GM23338 (cell line): ENCODE data around the gene ABAT. TPM values are rescaled to one million over a fixed set of nuclear protein-coding genes. Genes with fewer than 3 reads are reported as not detected.
A peak's percentile ranks its signal among the peaks of the same experiment; 100 is the strongest.

Experiments
- ATAC-seq: fragments of 200-7000 bp; cut with Tn5 transposase; 3 replicates; pipeline ENCODE4 v1.9.1; 2020
- DNase-seq: peaks from one replicate; pipeline ENCODE4 v3.0.0-alpha.2; 2015; ENCODE audit warnings: low spot score
- H2AFZ ChIP-seq: fragments of 200-600 bp; sonication (generic); 2 replicates; pipeline ENCODE4 v1.8.0; 2016; ENCODE audit warnings: antibody characterized with exemption, mild to moderate bottlenecking, moderate library complexity
- H3F3A ChIP-seq: fragments of 200-600 bp; sonication (generic); replicated peaks from 2 replicates; pipeline ENCODE4 v1.8.0; 2017; ENCODE audit warnings: antibody characterized with exemption, mixed run types, low read depth
- H3K27ac ChIP-seq: fragments of 200-600 bp; sonication (generic); 2 replicates; pipeline ENCODE4 v1.6.1; 2016; ENCODE audit warnings: low read depth
- H3K27me3 ChIP-seq: fragments of 200-600 bp; sonication (generic); 2 replicates; pipeline ENCODE4 v1.8.0; 2016; ENCODE audit warnings: mild to moderate bottlenecking, mixed run types, moderate library complexity; ENCODE audit not compliant: insufficient read depth
- H3K36me3 ChIP-seq: fragments of 200-600 bp; sonication (generic); 2 replicates; pipeline ENCODE4 v1.8.0; 2016; ENCODE audit warnings: mild to moderate bottlenecking; ENCODE audit not compliant: insufficient read depth
- H3K4me1 ChIP-seq: fragments of 200-600 bp; sonication (generic); 2 replicates; pipeline ENCODE4 v1.8.0; 2016; ENCODE audit warnings: mild to moderate bottlenecking, moderate library complexity; ENCODE audit not compliant: insufficient read depth
- H3K4me2 ChIP-seq: fragments of 200-600 bp; sonication (generic); 2 replicates; pipeline ENCODE4 v1.7.1; 2017; ENCODE audit warnings: mixed run types
- H3K4me3 ChIP-seq: fragments of 200-600 bp; sonication (generic); 2 replicates; pipeline ENCODE4 v1.6.1; 2016; ENCODE audit warnings: mixed run types
- H3K79me2 ChIP-seq: fragments of 200-600 bp; sonication (generic); replicated peaks from 2 replicates; pipeline ENCODE4 v1.8.0; 2017; ENCODE audit warnings: mild to moderate bottlenecking; ENCODE audit not compliant: insufficient read depth
- H3K9me2 ChIP-seq: fragments of 200-600 bp; sonication (generic); 2 replicates; pipeline ENCODE4 v1.8.0; 2017; ENCODE audit not compliant: insufficient read depth
- H4K20me1 ChIP-seq: fragments of 200-600 bp; sonication (generic); replicated peaks from 2 replicates; pipeline ENCODE4 v1.8.0; 2017; ENCODE audit warnings: mild to moderate bottlenecking; ENCODE audit not compliant: insufficient read depth
- H3K27ac Mint-ChIP-seq: 2 replicates; pipeline ENCODE4 v1.8.0; 2020; ENCODE audit warnings: inconsistent platforms, mild to moderate bottlenecking, moderate library complexity, mixed read lengths
- H3K27me3 Mint-ChIP-seq: 3 replicates; pipeline ENCODE4 v1.8.0; 2022; ENCODE audit warnings: low read depth, mild to moderate bottlenecking, moderate library complexity, mixed read lengths, inconsistent platforms; ENCODE audit not compliant: insufficient read depth, poor library complexity
- H3K36me3 Mint-ChIP-seq: 3 replicates; pipeline ENCODE4 v1.8.0; 2021; ENCODE audit warnings: low read depth, mild to moderate bottlenecking, inconsistent platforms, moderate library complexity, mixed read lengths
- H3K4me1 Mint-ChIP-seq: 3 replicates; pipeline ENCODE4 v1.8.0; 2020; ENCODE audit warnings: mild to moderate bottlenecking, inconsistent platforms, mixed read lengths
- H3K4me3 Mint-ChIP-seq: 3 replicates; pipeline ENCODE4 v1.8.0; 2021; ENCODE audit warnings: moderate library complexity, mild to moderate bottlenecking, inconsistent platforms, mixed read lengths
- H3K9me3 Mint-ChIP-seq: 3 replicates; pipeline ENCODE4 v1.8.0; 2020; ENCODE audit warnings: moderate library complexity, mild to moderate bottlenecking, inconsistent platforms, mixed read lengths
- CREB1 ChIP-seq: fragments of 250-450 bp; sonication (Bioruptor Pico); IDR thresholded peaks from 2 replicates; pipeline ENCODE4 v1.5.0; 2020; ENCODE audit warnings: low read depth, mild to moderate bottlenecking, moderate library complexity
- EZH2 ChIP-seq: fragments of 200-600 bp; sonication (generic); IDR thresholded peaks from one replicate; pipeline ENCODE4 v1.8.0; 2017; ENCODE audit warnings: antibody characterized with exemption, mild to moderate bottlenecking, low read depth; ENCODE audit not compliant: unreplicated experiment
- EZH2phosphoT487 ChIP-seq: fragments of 200-600 bp; sonication (generic); IDR thresholded peaks from one replicate; pipeline ENCODE4 v1.8.1; 2018; ENCODE audit warnings: antibody characterized with exemption; ENCODE audit not compliant: unreplicated experiment
- JUNB ChIP-seq: IDR thresholded peaks from one replicate; pipeline ENCODE4 v1.6.1; 2016; ENCODE audit warnings: antibody characterized with exemption; ENCODE audit not compliant: unreplicated experiment
- ZNF114 ChIP-seq: fragments of 250-450 bp; sonication (Bioruptor Pico); IDR thresholded peaks from 2 replicates; pipeline ENCODE4 v1.5.0; 2020; ENCODE audit warnings: mild to moderate bottlenecking, moderate library complexity
- polyA plus RNA-seq: library from polyadenylated mRNA; unstranded; fragments of >200 nt; fragmentation: Nextera tagmentation; extraction: Ambion mirVana; gene quantifications from 2 replicates; pipeline ENCODE4 v1.2.1, GENCODE V29; 2016
- total RNA-seq: library from RNA; depleted of rRNA; stranded (reverse); fragments of >200 nt; shearing (Covaris generic); gene quantifications from 2 replicates; pipeline ENCODE4 v1.2.3, GENCODE V29; 2014
- TF ChIP-seq, protein P1 (sequence below): fragments of 250-450 bp; sonication (Bioruptor Pico); IDR thresholded peaks from 2 replicates; pipeline ENCODE4 v1.5.0; 2020; ENCODE audit warnings: mild to moderate bottlenecking, moderate library complexity
- TF ChIP-seq, protein P2 (sequence below): IDR thresholded peaks from 2 replicates; pipeline ENCODE4 v1.6.1; 2016; ENCODE audit warnings: antibody characterized with exemption
- TF ChIP-seq, protein P3 (sequence below), 2 experiments: fragments of 200-600 bp in 1 of 2; sonication (generic) in 1 of 2; conservative IDR thresholded peaks; 2 replicates each; pipeline versions ENCODE4 v1.5.1 to v1.6.1; 2016 to 2017; ENCODE audit warnings: antibody characterized with exemption in 2 of 2, low read depth in 2 of 2, mild to moderate bottlenecking in 2 of 2, moderate library complexity in 1 of 2

ABAT gene
- total and polyA plus RNA-seq, 2 experiments from 2014 or later: 4.4 to 8.8 TPM

DNA sequence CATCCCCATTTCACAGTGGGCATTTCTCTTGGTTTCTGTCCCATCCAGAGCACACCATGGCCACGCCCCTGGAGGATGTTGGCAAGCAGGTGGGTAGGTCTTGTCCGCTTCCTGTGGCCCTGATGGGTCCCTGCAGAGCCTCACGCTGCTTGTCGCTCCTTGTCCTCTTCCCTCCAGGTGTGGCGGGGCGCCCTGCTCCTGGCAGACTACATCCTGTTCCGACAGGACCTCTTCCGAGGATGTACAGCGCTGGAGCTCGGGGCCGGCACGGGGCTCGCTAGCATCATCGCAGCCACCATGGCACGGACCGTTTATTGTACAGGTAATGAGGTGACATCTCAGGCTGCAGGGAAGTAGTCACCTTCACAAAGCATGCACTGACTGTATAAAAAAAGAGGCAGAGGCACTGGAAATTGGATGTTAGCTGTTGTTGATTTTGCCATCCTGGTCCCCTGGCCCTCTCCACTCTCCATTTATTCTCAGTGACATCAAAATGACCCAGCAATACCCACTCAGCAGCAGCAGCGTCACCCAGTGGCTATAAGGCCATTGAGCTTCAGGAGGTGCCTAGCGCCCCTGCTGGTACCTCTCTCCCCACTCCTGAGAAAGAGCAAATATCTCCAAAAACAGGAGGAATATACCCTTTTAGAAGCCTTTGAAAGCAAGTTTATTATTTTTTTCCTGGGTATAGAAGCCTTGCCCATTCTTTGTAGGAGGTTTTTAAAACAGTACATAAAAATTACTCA, 39.3 kb upstream of the ABAT start:
- H3K27me3 ChIP-seq: no peaks in the 10 kb centered on the region
- peaks cover 2% of the 10 kb centered on the region for H3K27me3 Mint-ChIP-seq
- H3K36me3 Mint-ChIP-seq: peaks cover 81% of the 10 kb centered on the region
- no peaks in the 10 kb centered on the region for H3K9me2 ChIP-seq
- no peak overlapping the region for H3K4me3 Mint-ChIP-seq
- H4K20me1 ChIP-seq: peaks cover 34% of the 10 kb centered on the region
- H3K36me3 ChIP-seq: peaks cover 31% of the 10 kb centered on the region
- H3K4me1 Mint-ChIP-seq: peaks cover 2% of the 10 kb centered on the region; the same call in 1 of the 3 replicates
- no peak overlapping the region for H3K4me2 ChIP-seq
- H3F3A ChIP-seq: 0 out of 2 replicates have a peak, but pooled peaks cover 4% of the 10 kb centered on the region
- TF ChIP-seq, protein P1, sequence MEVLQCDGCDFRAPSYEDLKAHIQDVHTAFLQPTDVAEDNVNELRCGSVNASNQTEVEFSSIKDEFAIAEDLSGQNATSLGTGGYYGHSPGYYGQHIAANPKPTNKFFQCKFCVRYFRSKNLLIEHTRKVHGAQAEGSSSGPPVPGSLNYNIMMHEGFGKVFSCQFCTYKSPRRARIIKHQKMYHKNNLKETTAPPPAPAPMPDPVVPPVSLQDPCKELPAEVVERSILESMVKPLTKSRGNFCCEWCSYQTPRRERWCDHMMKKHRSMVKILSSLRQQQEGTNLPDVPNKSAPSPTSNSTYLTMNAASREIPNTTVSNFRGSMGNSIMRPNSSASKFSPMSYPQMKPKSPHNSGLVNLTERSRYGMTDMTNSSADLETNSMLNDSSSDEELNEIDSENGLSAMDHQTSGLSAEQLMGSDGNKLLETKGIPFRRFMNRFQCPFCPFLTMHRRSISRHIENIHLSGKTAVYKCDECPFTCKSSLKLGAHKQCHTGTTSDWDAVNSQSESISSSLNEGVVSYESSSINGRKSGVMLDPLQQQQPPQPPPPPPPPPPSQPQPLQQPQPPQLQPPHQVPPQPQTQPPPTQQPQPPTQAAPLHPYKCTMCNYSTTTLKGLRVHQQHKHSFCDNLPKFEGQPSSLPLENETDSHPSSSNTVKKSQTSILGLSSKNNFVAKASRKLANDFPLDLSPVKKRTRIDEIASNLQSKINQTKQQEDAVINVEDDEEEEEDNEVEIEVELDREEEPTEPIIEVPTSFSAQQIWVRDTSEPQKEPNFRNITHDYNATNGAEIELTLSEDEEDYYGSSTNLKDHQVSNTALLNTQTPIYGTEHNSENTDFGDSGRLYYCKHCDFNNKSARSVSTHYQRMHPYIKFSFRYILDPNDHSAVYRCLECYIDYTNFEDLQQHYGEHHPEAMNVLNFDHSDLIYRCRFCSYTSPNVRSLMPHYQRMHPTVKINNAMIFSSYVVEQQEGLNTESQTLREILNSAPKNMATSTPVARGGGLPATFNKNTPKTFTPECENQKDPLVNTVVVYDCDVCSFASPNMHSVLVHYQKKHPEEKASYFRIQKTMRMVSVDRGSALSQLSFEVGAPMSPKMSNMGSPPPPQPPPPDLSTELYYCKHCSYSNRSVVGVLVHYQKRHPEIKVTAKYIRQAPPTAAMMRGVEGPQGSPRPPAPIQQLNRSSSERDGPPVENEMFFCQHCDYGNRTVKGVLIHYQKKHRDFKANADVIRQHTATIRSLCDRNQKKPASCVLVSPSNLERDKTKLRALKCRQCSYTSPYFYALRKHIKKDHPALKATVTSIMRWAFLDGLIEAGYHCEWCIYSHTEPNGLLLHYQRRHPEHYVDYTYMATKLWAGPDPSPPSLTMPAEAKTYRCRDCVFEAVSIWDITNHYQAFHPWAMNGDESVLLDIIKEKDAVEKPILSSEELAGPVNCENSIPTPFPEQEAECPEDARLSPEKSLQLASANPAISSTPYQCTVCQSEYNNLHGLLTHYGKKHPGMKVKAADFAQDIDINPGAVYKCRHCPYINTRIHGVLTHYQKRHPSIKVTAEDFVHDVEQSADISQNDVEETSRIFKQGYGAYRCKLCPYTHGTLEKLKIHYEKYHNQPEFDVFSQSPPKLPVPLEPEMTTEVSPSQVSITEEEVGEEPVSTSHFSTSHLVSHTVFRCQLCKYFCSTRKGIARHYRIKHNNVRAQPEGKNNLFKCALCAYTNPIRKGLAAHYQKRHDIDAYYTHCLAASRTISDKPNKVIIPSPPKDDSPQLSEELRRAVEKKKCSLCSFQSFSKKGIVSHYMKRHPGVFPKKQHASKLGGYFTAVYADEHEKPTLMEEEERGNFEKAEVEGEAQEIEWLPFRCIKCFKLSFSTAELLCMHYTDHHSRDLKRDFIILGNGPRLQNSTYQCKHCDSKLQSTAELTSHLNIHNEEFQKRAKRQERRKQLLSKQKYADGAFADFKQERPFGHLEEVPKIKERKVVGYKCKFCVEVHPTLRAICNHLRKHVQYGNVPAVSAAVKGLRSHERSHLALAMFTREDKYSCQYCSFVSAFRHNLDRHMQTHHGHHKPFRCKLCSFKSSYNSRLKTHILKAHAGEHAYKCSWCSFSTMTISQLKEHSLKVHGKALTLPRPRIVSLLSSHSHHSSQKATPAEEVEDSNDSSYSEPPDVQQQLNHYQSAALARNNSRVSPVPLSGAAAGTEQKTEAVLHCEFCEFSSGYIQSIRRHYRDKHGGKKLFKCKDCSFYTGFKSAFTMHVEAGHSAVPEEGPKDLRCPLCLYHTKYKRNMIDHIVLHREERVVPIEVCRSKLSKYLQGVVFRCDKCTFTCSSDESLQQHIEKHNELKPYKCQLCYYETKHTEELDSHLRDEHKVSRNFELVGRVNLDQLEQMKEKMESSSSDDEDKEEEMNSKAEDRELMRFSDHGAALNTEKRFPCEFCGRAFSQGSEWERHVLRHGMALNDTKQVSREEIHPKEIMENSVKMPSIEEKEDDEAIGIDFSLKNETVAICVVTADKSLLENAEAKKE (CRISPR knock-in tag): no peak
- TF ChIP-seq CREB1 (CRISPR knock-in tag) (peak; percentile 74), EZH2 (no peak), ZNF114 (CRISPR knock-in tag) (no peak), JUNB (no peak), EZH2phosphoT487 (no peak)
- TF ChIP-seq, protein P2, sequence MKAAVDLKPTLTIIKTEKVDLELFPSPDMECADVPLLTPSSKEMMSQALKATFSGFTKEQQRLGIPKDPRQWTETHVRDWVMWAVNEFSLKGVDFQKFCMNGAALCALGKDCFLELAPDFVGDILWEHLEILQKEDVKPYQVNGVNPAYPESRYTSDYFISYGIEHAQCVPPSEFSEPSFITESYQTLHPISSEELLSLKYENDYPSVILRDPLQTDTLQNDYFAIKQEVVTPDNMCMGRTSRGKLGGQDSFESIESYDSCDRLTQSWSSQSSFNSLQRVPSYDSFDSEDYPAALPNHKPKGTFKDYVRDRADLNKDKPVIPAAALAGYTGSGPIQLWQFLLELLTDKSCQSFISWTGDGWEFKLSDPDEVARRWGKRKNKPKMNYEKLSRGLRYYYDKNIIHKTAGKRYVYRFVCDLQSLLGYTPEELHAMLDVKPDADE: no peak
- TF ChIP-seq, protein P3, sequence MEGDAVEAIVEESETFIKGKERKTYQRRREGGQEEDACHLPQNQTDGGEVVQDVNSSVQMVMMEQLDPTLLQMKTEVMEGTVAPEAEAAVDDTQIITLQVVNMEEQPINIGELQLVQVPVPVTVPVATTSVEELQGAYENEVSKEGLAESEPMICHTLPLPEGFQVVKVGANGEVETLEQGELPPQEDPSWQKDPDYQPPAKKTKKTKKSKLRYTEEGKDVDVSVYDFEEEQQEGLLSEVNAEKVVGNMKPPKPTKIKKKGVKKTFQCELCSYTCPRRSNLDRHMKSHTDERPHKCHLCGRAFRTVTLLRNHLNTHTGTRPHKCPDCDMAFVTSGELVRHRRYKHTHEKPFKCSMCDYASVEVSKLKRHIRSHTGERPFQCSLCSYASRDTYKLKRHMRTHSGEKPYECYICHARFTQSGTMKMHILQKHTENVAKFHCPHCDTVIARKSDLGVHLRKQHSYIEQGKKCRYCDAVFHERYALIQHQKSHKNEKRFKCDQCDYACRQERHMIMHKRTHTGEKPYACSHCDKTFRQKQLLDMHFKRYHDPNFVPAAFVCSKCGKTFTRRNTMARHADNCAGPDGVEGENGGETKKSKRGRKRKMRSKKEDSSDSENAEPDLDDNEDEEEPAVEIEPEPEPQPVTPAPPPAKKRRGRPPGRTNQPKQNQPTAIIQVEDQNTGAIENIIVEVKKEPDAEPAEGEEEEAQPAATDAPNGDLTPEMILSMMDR (conservative IDR thresholded peaks at IDR 0.05; ENCODE audit: low read depth in 2 of 2): peak; percentile 98 to 99
- H3K9me3 Mint-ChIP-seq: no peaks in the 10 kb centered on the region; the same call in 2 of the 3 replicates
- peaks cover 18% of the 10 kb centered on the region; the same call in 1 of the 2 replicates for H3K79me2 ChIP-seq
- ATAC-seq: peak; percentile 94
- peak; percentile 87 for DNase-seq
- no peaks in the 10 kb centered on the region for H3K4me1 ChIP-seq
- peak overlapping the region; percentile 81 for H3K27ac Mint-ChIP-seq
- H3K4me3 ChIP-seq: no peak overlapping the region
- no peak overlapping the region for H2AFZ ChIP-seq
- peak overlapping the region; percentile 71; the same call in 1 of the 2 replicates for H3K27ac ChIP-seq
